Stimulated activated memory B cell treated with anti-CD40 and anti-IgM and Interleukin-4, amounts not matched to agents 10 μg/mL and 1 μg/mL and 100 μg/mL, for 72 hours (primary cell): ENCODE measurements around the gene TRIM7.

Experiments used
- ATAC-seq: fragments of 150-1000 bp; cut with Tn5 transposase; 2 replicates; pipeline ENCODE4 v1.10.0; 2021
- H3K27ac Mint-ChIP-seq: one replicate; pipeline ENCODE4 v1.8.0; 2022; ENCODE audit warnings: mild to moderate bottlenecking, mixed read lengths
- H3K27me3 Mint-ChIP-seq: one replicate; pipeline ENCODE4 v1.8.0; 2022; ENCODE audit warnings: mixed read lengths
- H3K36me3 Mint-ChIP-seq: one replicate; pipeline ENCODE4 v1.8.0; 2022; ENCODE audit warnings: mixed read lengths
- H3K4me1 Mint-ChIP-seq: one replicate; pipeline ENCODE4 v1.8.0; 2022; ENCODE audit warnings: mixed read lengths
- H3K4me3 Mint-ChIP-seq: one replicate; pipeline ENCODE4 v1.8.0; 2022; ENCODE audit warnings: mild to moderate bottlenecking, moderate library complexity, mixed read lengths
- H3K9me3 Mint-ChIP-seq: one replicate; pipeline ENCODE4 v1.8.0; 2022; ENCODE audit warnings: mixed read lengths

Gene TRIM7

DNA sequence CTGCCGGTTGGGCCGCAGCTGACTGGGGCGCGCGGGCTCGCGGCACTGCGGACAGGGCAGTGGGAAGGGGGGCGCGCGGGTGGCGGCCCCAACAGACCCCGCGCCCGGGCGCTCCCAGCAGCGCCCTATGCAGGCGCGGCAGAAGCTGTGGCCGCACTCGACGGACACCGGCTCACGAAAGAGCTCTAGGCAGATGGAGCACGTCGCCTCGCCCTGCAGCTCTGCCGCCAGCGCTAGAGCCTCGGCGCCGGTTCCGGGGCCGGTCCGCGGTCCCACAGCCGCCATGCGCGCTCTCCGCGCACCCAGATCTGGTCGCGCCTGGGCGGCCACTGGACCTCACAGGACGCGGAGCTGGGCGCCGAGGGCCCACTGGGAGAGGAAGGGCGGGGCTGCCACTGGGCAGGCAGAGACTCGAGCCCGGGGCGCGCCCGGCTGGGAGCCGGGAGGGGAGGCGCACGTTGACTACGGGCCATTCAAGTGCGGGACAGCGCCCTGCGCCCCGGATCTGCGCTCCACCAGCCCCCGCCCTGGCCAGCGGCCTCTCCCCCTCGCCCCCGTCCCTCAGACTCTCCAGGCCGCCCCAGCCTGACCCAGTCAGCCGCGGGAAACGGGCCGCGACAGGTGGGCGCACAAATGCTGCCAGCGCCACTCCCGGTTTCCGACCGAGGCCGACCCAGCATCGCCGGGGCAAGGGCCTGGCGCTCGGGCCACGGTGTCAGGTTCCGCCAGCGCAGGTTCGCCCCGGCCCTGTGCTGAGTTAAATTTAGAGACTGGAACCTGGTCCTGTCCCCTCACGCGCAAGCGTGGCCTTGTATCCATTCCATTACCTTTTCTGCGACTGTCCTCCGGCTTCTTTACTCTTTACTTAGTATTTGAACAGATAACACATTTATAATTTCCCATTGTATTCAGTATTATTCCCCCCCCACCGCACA, at the start of gene TRIM7:
Gene TRIM7, minus strand, starts transcription at position 371 of the 935 bp plus-strand sequence. Its CDS starts 86 bp downstream, at position 285.
- H3K4me3 Mint-ChIP-seq, result peak within 1 kb of the TSS; percentile 82
- peak; percentile 37 for ATAC-seq
- H3K27ac Mint-ChIP-seq, result peak within 1 kb of the TSS; percentile 68
- H3K4me1 Mint-ChIP-seq, result peaks cover 61% of the 10 kb centered on the region
- peaks cover 17% of the 10 kb centered on the region for H3K27me3 Mint-ChIP-seq
- H3K9me3 Mint-ChIP-seq, result no peaks in the 10 kb centered on the region
- no peaks in the 10 kb centered on the region for H3K36me3 Mint-ChIP-seq

DNA sequence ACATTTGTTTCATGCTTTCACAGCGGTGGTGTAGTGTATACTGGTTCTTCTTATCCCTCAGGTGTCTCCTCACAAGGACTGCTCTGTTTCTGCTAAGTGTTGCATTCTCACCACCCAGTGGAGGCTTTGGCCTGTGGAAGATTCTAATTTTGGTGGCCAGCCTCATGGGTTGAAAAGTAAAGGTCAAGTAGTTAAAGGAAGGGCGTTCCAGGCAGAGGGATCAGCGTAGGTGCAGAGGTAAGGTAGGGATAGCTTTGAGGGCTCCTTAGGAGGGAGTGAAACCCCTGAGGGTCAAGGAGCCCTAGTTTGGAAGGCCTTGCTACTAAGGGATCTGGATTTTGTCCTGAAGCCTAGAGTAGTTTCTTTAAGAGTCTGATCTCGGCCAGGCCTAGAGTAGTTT, 43.3 kb upstream of the TRIM7 start:
- ATAC-seq, result no peak
- Mint-ChIP-seq H3K27me3 (no peaks in the 10 kb centered on the region), H3K9me3 (no peaks in the 10 kb centered on the region), H3K27ac (peak overlapping the region; percentile 100), H3K36me3 (peaks cover 32% of the 10 kb centered on the region), H3K4me1 (peaks cover 79% of the 10 kb centered on the region), H3K4me3 (peak overlapping the region; percentile 94)

DNA sequence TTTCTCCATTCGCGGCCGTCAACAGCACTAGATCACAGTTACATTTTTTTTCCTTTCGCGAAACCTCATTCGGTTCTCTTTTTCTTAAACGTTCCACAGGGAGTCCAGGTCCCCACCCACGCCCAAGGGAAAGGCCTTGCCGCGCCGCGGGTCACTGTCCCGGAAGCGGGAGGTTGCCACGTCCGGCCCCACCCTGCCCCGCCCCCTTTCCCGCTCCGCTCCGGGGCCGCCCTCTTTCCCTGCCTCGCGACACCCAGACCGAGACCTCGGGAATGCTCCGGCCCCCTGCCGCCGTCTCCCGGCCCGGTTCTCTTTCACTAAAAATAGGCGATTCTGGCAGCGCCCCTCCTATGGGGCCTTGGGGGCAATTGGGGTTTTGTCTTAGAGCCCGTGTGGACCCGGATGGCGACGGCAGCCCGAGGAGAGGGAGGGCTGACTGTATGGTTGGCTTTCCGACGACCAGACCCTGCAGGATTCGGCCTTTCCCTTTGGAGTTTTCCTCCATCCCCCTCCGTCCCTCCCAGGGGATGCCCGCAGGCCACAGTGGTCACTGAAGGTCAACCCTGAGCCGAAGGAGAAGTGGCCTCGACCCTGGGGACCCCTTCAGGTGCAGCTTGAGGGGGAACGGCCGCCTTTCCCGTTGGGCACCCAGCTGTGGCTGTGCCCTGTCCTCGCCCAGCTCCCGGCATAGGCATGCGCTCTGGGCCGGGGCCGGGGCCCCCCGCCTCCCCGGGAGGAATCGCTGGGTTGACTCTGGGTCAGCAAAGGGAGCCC, 41.5 kb upstream of the TRIM7 start:
- peaks cover 85% of the 10 kb centered on the region for H3K4me1 Mint-ChIP-seq
- H3K27ac Mint-ChIP-seq, result peak overlapping the region; percentile 100
- peak overlapping the region; percentile 94 for H3K4me3 Mint-ChIP-seq
- H3K27me3 Mint-ChIP-seq, result no peaks in the 10 kb centered on the region
- H3K36me3 Mint-ChIP-seq, result peaks cover 45% of the 10 kb centered on the region
- no peaks in the 10 kb centered on the region for H3K9me3 Mint-ChIP-seq
- peak; percentile 69 for ATAC-seq

DNA sequence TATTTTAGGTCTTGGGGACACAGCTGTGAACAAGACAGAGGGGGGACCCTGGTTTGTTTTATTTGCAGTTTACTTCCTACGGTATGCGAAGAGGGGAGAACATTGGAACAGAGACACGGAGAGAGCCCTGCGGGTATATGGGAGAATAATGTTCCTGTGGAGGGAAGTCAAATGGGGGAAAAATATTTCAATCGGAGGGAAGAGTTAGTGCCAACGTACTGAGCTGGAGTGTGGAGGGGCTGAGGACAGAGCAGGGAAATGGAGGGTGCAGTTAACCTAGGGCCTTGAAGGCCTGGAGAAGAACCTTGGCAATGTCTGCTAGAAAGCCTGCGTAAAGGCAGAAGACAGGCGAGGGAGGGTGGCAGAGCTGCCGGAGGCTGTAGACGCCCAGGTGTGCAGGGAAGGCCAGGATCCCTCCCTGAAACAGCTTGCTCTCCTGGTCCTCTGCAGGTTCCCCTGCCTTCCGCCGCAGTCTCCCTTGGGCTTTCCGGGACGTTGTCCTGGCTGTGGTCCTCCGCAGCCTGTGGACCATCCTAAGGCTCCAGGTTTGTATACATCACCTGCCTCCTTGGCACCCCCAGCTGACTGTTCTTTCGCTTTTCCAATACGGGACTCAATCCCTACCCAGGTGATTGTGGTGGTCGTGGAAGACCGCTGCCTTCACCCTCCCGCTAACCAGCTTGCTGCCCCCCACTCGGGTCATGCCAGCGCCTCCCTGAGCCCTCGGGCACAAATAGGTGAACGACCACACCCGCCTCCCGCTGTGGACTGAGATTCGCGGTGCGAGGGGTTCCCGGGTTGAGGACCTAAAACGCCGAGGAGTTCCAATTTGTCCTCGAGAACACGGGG, 40.7 kb upstream of the TRIM7 start:
- Mint-ChIP-seq H3K4me3 (peak overlapping the region; percentile 94), H3K27me3 (no peaks in the 10 kb centered on the region), H3K27ac (peak overlapping the region; percentile 100), H3K4me1 (peaks cover 85% of the 10 kb centered on the region), H3K36me3 (peaks cover 45% of the 10 kb centered on the region), H3K9me3 (no peaks in the 10 kb centered on the region)
- peak; percentile 2 for ATAC-seq

DNA sequence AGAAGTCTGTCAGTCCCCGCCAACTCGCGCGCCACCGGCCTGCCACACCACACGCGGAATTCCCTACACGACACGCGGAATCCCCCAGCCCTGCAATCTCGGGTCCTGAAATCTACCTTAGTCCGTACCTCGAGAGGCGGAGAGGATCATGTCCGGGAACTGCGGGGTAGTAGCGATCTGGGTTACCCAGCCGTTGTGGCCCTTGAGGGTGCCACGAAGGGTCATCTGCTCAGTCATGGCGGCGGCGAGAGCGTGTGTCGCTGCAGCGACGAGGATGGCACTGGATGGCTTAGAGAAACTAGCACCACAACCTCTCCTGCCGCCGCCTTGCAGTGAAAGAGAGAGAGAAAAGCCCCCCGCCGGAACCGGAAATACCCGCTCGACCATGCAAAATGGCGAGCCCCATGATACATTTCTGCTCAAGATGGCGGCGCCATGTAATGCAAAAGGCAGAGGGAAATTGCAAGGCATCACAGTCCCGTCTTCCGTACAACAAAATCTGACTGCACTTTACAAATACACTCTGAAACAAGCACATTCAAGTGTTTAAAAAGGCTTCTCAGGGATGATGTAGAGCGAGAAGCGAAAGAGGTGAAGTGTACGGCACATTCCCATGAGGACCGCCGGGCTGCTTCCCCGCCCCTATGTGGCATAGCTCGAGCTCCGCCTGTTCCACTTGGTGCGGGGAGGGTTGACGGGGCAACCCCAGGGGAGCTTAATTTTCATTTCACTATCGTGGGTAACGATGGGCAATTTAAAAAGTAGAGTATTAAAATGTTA, 38.8 kb upstream of the TRIM7 start, which contains the start of gene RACK1:
Gene RACK1, minus strand, starts transcription at position 343 of the 780 bp plus-strand sequence. Its CDS starts 106 bp downstream, at position 237.
- Mint-ChIP-seq H3K4me3 (peak within 1 kb of the TSS; percentile 100), H3K9me3 (no peaks in the 10 kb centered on the region), H3K4me1 (peaks cover 73% of the 10 kb centered on the region), H3K27me3 (no peaks in the 10 kb centered on the region), H3K36me3 (peaks cover 52% of the 10 kb centered on the region), H3K27ac (peak within 1 kb of the TSS; percentile 100)
- peak; percentile 87 for ATAC-seq

DNA sequence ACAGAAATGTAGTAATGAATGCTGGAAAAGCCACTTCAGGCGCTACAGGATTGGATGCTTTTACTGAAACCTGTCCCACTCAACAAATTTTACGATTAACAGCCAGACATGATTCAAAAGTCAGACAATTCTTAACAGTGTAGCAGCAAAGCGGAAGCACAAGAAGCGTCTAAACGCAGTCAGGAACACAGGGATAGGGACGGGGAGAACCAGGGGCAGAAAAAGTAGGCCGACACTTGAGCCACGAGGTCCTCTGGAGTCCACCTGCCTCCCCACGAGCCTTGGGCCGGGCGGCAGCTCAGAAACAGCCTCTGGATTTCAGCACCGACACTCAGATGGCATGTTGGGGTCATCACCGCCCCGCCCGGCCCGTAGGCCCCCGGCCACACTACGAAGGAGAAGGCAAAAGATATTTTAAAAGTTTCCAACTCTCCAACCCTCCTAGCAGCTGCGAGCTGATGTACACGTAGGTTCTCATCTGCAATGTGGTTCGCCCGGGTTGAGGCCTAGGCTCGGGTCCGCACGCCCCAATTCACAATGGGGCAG, 38.1 kb upstream of the TRIM7 start:
- peak; percentile 0 for ATAC-seq
- Mint-ChIP-seq H3K27ac (peak overlapping the region; percentile 100), H3K4me1 (peaks cover 73% of the 10 kb centered on the region), H3K4me3 (peak overlapping the region; percentile 100), H3K9me3 (no peaks in the 10 kb centered on the region), H3K27me3 (no peaks in the 10 kb centered on the region), H3K36me3 (peaks cover 55% of the 10 kb centered on the region)

DNA sequence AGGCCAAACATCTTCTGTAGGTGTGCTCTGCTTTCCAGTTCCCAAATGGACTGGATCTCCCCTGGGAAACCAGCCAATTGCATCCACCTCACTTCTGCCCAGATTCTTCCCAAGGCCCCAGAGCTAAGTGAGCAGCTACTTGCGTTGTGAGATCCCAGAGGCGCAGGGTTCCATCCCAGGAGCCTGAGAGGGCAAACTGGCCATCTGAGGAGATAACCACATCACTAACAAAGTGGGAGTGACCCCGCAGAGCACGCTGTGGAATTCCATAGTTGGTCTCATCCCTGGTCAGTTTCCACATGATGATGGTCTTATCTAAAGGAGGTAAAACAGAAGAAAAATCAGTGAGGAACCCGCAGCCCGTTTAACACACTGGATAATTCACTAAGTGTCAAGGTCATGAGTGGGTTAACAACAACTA, 37.0 kb upstream of the TRIM7 start:
- peaks cover 67% of the 10 kb centered on the region for H3K4me1 Mint-ChIP-seq
- H3K9me3 Mint-ChIP-seq, result no peaks in the 10 kb centered on the region
- peak overlapping the region; percentile 100 for H3K27ac Mint-ChIP-seq
- no peak for ATAC-seq
- peak overlapping the region; percentile 100 for H3K4me3 Mint-ChIP-seq
- H3K27me3 Mint-ChIP-seq, result no peaks in the 10 kb centered on the region
- H3K36me3 Mint-ChIP-seq, result peaks cover 61% of the 10 kb centered on the region

DNA sequence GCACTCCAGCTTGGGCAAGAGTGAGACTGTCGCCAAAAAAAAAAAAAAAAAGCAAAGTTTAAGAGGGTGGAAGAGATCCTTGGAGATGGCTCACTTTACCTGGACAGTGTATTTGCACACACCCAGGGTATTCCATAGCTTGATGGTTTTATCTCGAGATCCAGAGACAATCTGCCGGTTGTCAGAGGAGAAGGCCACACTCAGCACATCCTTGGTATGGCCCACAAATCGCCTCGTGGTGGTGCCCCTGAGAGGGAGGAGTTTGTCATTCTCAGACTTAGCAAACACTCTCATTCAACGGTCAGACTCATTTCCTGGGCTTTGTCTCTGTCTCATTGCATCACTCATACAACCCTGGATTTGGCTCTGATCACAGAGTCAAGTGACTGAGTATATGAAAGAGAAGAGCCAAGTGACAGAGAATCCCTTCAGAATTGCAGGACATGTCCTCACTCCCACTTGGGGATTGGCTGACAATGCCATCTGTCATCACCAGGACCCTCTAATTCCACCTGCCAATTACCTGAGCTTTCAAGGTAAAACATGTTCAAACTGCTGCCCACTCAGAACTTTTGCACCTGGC, 36.5 kb upstream of the TRIM7 start:
- H3K36me3 Mint-ChIP-seq, result peaks cover 67% of the 10 kb centered on the region
- no peak for ATAC-seq
- peaks cover 63% of the 10 kb centered on the region for H3K4me1 Mint-ChIP-seq

DNA sequence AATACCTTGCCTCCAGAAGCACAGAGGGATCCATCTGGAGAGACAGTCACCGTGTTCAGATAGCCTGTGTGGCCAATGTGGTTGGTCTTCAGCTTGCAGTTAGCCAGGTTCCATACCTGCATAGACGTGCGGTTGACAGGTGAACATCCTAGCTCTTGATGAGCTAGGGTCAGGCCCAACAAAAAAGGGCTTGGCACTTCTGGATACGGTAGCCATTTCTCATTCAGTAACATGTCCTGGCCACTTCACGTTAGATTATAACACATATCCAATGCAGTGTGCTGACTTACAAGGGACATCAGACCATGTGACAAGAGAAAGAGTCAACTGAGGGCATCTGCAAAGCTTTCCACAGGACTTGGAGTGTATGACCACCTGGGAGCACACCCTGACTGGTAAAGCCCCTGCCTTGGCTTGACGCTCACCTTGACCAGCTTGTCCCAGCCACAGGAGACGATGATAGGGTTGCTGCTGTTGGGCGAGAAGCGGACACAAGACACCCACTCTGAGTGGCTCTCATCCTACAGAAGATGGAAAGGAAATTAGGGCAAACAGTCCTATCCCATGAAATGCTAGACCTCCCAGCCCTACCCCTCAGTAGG, 34.2 kb upstream of the TRIM7 start:
- Mint-ChIP-seq H3K27me3 (no peaks in the 10 kb centered on the region), H3K36me3 (peaks cover 87% of the 10 kb centered on the region), H3K9me3 (no peaks in the 10 kb centered on the region), H3K27ac (no peak overlapping the region), H3K4me3 (no peak overlapping the region), H3K4me1 (peaks cover 45% of the 10 kb centered on the region)
- no peak for ATAC-seq

More for the DNA sequence above, 36.5 kb upstream of the TRIM7 start:
- H3K4me3 Mint-ChIP-seq, result peak overlapping the region; percentile 100
- no peaks in the 10 kb centered on the region for H3K27me3 Mint-ChIP-seq
- H3K27ac Mint-ChIP-seq, result peak overlapping the region; percentile 100
- no peaks in the 10 kb centered on the region for H3K9me3 Mint-ChIP-seq

DNA sequence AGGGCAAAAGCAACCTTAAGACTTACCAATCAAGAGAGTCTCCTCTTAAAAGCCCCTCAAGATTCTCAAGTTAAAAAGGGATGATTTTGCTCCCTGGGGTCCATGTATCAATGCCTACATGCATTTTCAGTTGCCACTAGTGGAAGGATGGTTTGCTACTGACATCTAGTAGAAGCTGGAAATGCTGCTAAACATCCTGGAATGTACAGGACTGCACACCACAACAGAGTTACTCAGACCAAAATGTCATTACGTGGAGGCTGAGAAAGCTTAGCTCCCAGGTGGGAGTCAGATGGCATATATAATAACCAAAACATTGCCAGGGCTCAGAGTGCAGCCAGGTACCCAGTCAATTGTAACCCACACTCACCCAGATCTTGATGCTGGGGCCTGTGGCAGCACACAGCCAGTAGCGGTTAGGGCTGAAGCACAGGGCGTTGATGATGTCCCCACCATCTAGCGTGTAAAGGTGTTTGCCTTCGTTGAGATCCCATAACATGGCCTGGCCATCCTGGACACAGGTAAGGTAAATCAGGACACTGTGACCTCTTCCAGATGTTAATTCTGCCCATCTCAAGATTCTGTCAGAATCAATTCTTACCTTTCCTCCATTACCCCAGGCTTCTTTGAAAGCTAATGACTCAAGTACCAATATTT, 32.9 kb upstream of the TRIM7 start:
- H3K36me3 Mint-ChIP-seq, result peaks cover 89% of the 10 kb centered on the region

DNA sequence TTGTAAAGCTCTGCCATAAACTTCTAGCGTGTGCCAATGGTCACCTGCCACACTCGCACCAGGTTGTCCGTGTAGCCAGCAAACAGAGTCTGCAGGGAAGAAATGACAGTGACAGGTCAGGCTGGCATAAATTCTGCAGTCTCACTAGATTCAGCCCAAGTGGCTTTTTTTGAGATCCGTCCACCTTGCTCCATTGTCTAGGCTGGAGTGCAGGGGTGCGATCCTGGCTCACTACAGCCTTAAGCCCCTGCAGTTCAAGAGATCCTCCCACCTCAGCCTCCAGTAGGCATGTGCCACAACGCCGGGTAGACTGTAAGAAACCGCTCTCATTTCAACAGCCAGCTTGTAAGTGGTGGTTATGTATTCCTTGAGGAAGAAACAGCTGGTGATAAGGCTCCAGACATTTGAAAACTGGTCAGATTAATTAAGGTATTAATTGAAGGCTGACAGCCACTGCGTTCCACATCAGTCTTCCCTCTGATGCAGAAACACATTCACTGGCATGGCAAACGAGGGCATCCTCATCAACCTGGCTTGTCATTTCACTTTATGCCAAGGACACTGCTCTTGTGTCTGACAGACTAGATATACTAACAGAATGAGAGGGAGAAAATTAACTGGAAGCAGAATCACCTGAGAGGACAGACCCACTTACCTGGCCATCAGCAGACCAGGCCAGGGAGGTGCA, 32.1 kb upstream of the TRIM7 start:
- peaks cover 33% of the 10 kb centered on the region for H3K4me1 Mint-ChIP-seq
- H3K36me3 Mint-ChIP-seq, result peaks cover 86% of the 10 kb centered on the region
- no peak overlapping the region for H3K27ac Mint-ChIP-seq
- no peak for ATAC-seq
- no peaks in the 10 kb centered on the region for H3K27me3 Mint-ChIP-seq
- H3K9me3 Mint-ChIP-seq, result no peaks in the 10 kb centered on the region
- H3K4me3 Mint-ChIP-seq, result no peak overlapping the region

More for the DNA sequence above, 32.9 kb upstream of the TRIM7 start:
- H3K9me3 Mint-ChIP-seq, result no peaks in the 10 kb centered on the region
- H3K27ac Mint-ChIP-seq, result peak overlapping the region; percentile 47
- H3K27me3 Mint-ChIP-seq, result no peaks in the 10 kb centered on the region
- no peak for ATAC-seq
- H3K4me3 Mint-ChIP-seq, result no peak overlapping the region
- H3K4me1 Mint-ChIP-seq, result peaks cover 40% of the 10 kb centered on the region

DNA sequence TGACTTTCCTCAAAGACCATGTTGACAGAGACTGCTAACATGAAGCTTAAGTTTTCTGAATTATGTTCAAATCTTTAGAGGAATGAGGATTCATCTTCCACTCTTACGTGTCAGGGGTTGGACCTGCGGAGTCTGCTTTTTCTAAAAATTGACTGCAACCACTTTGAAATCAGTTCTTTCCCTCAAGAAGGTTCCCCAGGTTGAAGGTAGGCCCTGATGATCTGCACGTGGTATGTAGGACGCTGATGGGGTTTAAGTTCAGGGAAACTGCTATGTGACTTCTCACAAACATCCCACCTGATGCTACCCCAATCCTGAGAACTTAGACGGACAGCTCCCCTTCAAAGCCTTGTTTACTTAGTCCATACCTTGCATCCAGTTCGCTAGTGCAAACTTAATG, 31.5 kb upstream of the TRIM7 start:
- Mint-ChIP-seq H3K4me1 (peaks cover 27% of the 10 kb centered on the region), H3K9me3 (no peaks in the 10 kb centered on the region), H3K27ac (no peak overlapping the region), H3K36me3 (peaks cover 86% of the 10 kb centered on the region), H3K4me3 (no peak overlapping the region), H3K27me3 (no peaks in the 10 kb centered on the region)
- no peak for ATAC-seq
